GM23338 (cell line): Measurements from ENCODE around the gene GSG1L. TPM values are rescaled to one million over a fixed set of nuclear protein-coding genes. Genes with fewer than 3 reads are reported as not detected.

ENCODE experiments used
- ATAC-seq: fragments of 200-7000 bp; cut with Tn5 transposase; 3 replicates; pipeline ENCODE4 v1.9.1; 2020
- DNase-seq: peaks from one replicate; pipeline ENCODE4 v3.0.0-alpha.2; 2015; ENCODE audit warnings: low spot score
- H2AFZ ChIP-seq: fragments of 200-600 bp; sonication (generic); 2 replicates; pipeline ENCODE4 v1.8.0; 2016; ENCODE audit warnings: antibody characterized with exemption, mild to moderate bottlenecking, moderate library complexity
- H3F3A ChIP-seq: fragments of 200-600 bp; sonication (generic); replicated peaks from 2 replicates; pipeline ENCODE4 v1.8.0; 2017; ENCODE audit warnings: antibody characterized with exemption, mixed run types, low read depth
- H3K27ac ChIP-seq: fragments of 200-600 bp; sonication (generic); 2 replicates; pipeline ENCODE4 v1.6.1; 2016; ENCODE audit warnings: low read depth
- H3K27me3 ChIP-seq: fragments of 200-600 bp; sonication (generic); 2 replicates; pipeline ENCODE4 v1.8.0; 2016; ENCODE audit warnings: mild to moderate bottlenecking, mixed run types, moderate library complexity; ENCODE audit not compliant: insufficient read depth
- H3K36me3 ChIP-seq: fragments of 200-600 bp; sonication (generic); 2 replicates; pipeline ENCODE4 v1.8.0; 2016; ENCODE audit warnings: mild to moderate bottlenecking; ENCODE audit not compliant: insufficient read depth
- H3K4me1 ChIP-seq: fragments of 200-600 bp; sonication (generic); 2 replicates; pipeline ENCODE4 v1.8.0; 2016; ENCODE audit warnings: mild to moderate bottlenecking, moderate library complexity; ENCODE audit not compliant: insufficient read depth
- H3K4me2 ChIP-seq: fragments of 200-600 bp; sonication (generic); 2 replicates; pipeline ENCODE4 v1.7.1; 2017; ENCODE audit warnings: mixed run types
- H3K4me3 ChIP-seq: fragments of 200-600 bp; sonication (generic); 2 replicates; pipeline ENCODE4 v1.6.1; 2016; ENCODE audit warnings: mixed run types
- H3K79me2 ChIP-seq: fragments of 200-600 bp; sonication (generic); replicated peaks from 2 replicates; pipeline ENCODE4 v1.8.0; 2017; ENCODE audit warnings: mild to moderate bottlenecking; ENCODE audit not compliant: insufficient read depth
- H3K9me2 ChIP-seq: fragments of 200-600 bp; sonication (generic); 2 replicates; pipeline ENCODE4 v1.8.0; 2017; ENCODE audit not compliant: insufficient read depth
- H4K20me1 ChIP-seq: fragments of 200-600 bp; sonication (generic); replicated peaks from 2 replicates; pipeline ENCODE4 v1.8.0; 2017; ENCODE audit warnings: mild to moderate bottlenecking; ENCODE audit not compliant: insufficient read depth
- H3K27ac Mint-ChIP-seq: 2 replicates; pipeline ENCODE4 v1.8.0; 2020; ENCODE audit warnings: inconsistent platforms, mild to moderate bottlenecking, moderate library complexity, mixed read lengths
- H3K27me3 Mint-ChIP-seq: 3 replicates; pipeline ENCODE4 v1.8.0; 2022; ENCODE audit warnings: low read depth, mild to moderate bottlenecking, moderate library complexity, mixed read lengths, inconsistent platforms; ENCODE audit not compliant: insufficient read depth, poor library complexity
- H3K36me3 Mint-ChIP-seq: 3 replicates; pipeline ENCODE4 v1.8.0; 2021; ENCODE audit warnings: low read depth, mild to moderate bottlenecking, inconsistent platforms, moderate library complexity, mixed read lengths
- H3K4me1 Mint-ChIP-seq: 3 replicates; pipeline ENCODE4 v1.8.0; 2020; ENCODE audit warnings: mild to moderate bottlenecking, inconsistent platforms, mixed read lengths
- H3K4me3 Mint-ChIP-seq: 3 replicates; pipeline ENCODE4 v1.8.0; 2021; ENCODE audit warnings: moderate library complexity, mild to moderate bottlenecking, inconsistent platforms, mixed read lengths
- H3K9me3 Mint-ChIP-seq: 3 replicates; pipeline ENCODE4 v1.8.0; 2020; ENCODE audit warnings: moderate library complexity, mild to moderate bottlenecking, inconsistent platforms, mixed read lengths
- CREB1 ChIP-seq: fragments of 250-450 bp; sonication (Bioruptor Pico); IDR thresholded peaks from 2 replicates; pipeline ENCODE4 v1.5.0; 2020; ENCODE audit warnings: low read depth, mild to moderate bottlenecking, moderate library complexity
- CTCF ChIP-seq, 2 experiments: fragments of 200-600 bp in 1 of 2; sonication (generic) in 1 of 2; conservative IDR thresholded peaks; 2 replicates each; pipeline versions ENCODE4 v1.5.1 to v1.6.1; 2016 to 2017; ENCODE audit warnings: antibody characterized with exemption in 2 of 2, low read depth in 2 of 2, mild to moderate bottlenecking in 2 of 2, moderate library complexity in 1 of 2
- EZH2 ChIP-seq: fragments of 200-600 bp; sonication (generic); IDR thresholded peaks from one replicate; pipeline ENCODE4 v1.8.0; 2017; ENCODE audit warnings: antibody characterized with exemption, mild to moderate bottlenecking, low read depth; ENCODE audit not compliant: unreplicated experiment
- EZH2phosphoT487 ChIP-seq: fragments of 200-600 bp; sonication (generic); IDR thresholded peaks from one replicate; pipeline ENCODE4 v1.8.1; 2018; ENCODE audit warnings: antibody characterized with exemption; ENCODE audit not compliant: unreplicated experiment
- JUNB ChIP-seq: IDR thresholded peaks from one replicate; pipeline ENCODE4 v1.6.1; 2016; ENCODE audit warnings: antibody characterized with exemption; ENCODE audit not compliant: unreplicated experiment
- NANOG ChIP-seq: IDR thresholded peaks from 2 replicates; pipeline ENCODE4 v1.6.1; 2016; ENCODE audit warnings: antibody characterized with exemption, borderline replicate concordance
- POLR2AphosphoS5 ChIP-seq: IDR thresholded peaks from 2 replicates; pipeline ENCODE4 v1.6.1; 2016; ENCODE audit warnings: antibody characterized with exemption, low read depth
- REST ChIP-seq: IDR thresholded peaks from one replicate; pipeline ENCODE4 v1.6.1; 2018; ENCODE audit warnings: antibody characterized with exemption; ENCODE audit not compliant: unreplicated experiment
- STAT1 ChIP-seq: IDR thresholded peaks from one replicate; pipeline ENCODE4 v1.6.1; 2016; ENCODE audit warnings: antibody characterized with exemption; ENCODE audit not compliant: unreplicated experiment
- ZNF114 ChIP-seq: fragments of 250-450 bp; sonication (Bioruptor Pico); IDR thresholded peaks from 2 replicates; pipeline ENCODE4 v1.5.0; 2020; ENCODE audit warnings: mild to moderate bottlenecking, moderate library complexity
- ZNF331 ChIP-seq: fragments of 250-450 bp; sonication (Bioruptor Pico); IDR thresholded peaks from 2 replicates; pipeline ENCODE4 v1.5.0; 2020; ENCODE audit warnings: low read depth, mild to moderate bottlenecking, moderate library complexity
- ZNF462 ChIP-seq: fragments of 250-450 bp; sonication (Bioruptor Pico); IDR thresholded peaks from 2 replicates; pipeline ENCODE4 v1.5.0; 2020; ENCODE audit warnings: mild to moderate bottlenecking, moderate library complexity
- polyA plus RNA-seq: library from polyadenylated mRNA; unstranded; fragments of >200 nt; fragmentation: Nextera tagmentation; extraction: Ambion mirVana; gene quantifications from 2 replicates; pipeline ENCODE4 v1.2.1, GENCODE V29; 2016
- total RNA-seq: library from RNA; depleted of rRNA; stranded (reverse); fragments of >200 nt; shearing (Covaris generic); gene quantifications from 2 replicates; pipeline ENCODE4 v1.2.3, GENCODE V29; 2014
- TF ChIP-seq, protein P1 (sequence below): IDR thresholded peaks from 2 replicates; pipeline ENCODE4 v1.6.1; 2016; ENCODE audit warnings: antibody characterized with exemption

Gene GSG1L
- total and polyA plus RNA-seq, 2 experiments from 2014 or later = 0.36 to 0.63 TPM

DNA sequence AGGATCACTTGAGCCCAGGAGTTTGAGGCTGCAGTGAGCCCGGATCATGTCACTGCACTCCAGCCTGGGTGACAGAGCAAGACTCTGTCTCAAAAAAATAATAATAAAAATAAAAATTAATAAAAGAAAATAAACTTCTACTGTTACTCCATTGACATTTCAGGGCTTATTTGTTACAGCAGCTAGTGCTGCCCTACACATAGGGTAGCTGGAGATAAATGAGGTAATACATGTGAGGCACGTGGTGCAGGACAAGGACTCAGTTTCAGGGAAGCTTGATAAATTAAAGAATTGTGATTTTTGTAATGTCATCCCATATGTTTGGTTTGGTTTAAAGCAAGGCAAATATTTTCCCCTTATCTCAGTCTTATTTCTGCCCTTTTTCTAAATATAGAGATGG is 80.3 kb downstream of the GSG1L start:
- H3K9me3 Mint-ChIP-seq = peaks cover 6% of the 10 kb centered on the region; the same call in 2 of the 3 replicates
- H3F3A ChIP-seq = no peaks in the 10 kb centered on the region
- no peak overlapping the region for H3K4me3 Mint-ChIP-seq
- H3K79me2 ChIP-seq = no peaks in the 10 kb centered on the region
- H4K20me1 ChIP-seq = no peaks in the 10 kb centered on the region
- H3K4me2 ChIP-seq = no peak overlapping the region
- H3K4me1 Mint-ChIP-seq = no peaks in the 10 kb centered on the region
- no peak overlapping the region for H3K27ac Mint-ChIP-seq
- no peak overlapping the region for H3K27ac ChIP-seq
- H3K4me1 ChIP-seq = no peaks in the 10 kb centered on the region
- no peaks in the 10 kb centered on the region for H3K9me2 ChIP-seq
- H3K27me3 ChIP-seq = no peaks in the 10 kb centered on the region
- H3K36me3 Mint-ChIP-seq = no peaks in the 10 kb centered on the region
- H3K4me3 ChIP-seq = no peak overlapping the region
- no peak for DNase-seq
- peaks cover 3% of the 10 kb centered on the region for H3K27me3 Mint-ChIP-seq
- H3K36me3 ChIP-seq = no peaks in the 10 kb centered on the region
- TF ChIP-seq, protein P1, sequence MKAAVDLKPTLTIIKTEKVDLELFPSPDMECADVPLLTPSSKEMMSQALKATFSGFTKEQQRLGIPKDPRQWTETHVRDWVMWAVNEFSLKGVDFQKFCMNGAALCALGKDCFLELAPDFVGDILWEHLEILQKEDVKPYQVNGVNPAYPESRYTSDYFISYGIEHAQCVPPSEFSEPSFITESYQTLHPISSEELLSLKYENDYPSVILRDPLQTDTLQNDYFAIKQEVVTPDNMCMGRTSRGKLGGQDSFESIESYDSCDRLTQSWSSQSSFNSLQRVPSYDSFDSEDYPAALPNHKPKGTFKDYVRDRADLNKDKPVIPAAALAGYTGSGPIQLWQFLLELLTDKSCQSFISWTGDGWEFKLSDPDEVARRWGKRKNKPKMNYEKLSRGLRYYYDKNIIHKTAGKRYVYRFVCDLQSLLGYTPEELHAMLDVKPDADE = no peak
- no peak for TF ChIP-seq CTCF (conservative IDR thresholded peaks at IDR 0.05; ENCODE audit: low read depth in 2 of 2)
- TF ChIP-seq NANOG = no peak
- no peak for TF ChIP-seq ZNF331 (CRISPR knock-in tag)
- no peak for TF ChIP-seq EZH2
- TF ChIP-seq JUNB = no peak
- no peak for TF ChIP-seq STAT1
- TF ChIP-seq CREB1 (CRISPR knock-in tag) = no peak
- TF ChIP-seq POLR2AphosphoS5 = no peak
- TF ChIP-seq EZH2phosphoT487 = no peak
- no peak for TF ChIP-seq ZNF114 (CRISPR knock-in tag)
- TF ChIP-seq REST = no peak
- TF ChIP-seq ZNF462 (CRISPR knock-in tag) = no peak
- no peak overlapping the region for H2AFZ ChIP-seq
- ATAC-seq = no peak
